ENCODE data around the gene ENTR1.

ENTR1 gene

DNA sequence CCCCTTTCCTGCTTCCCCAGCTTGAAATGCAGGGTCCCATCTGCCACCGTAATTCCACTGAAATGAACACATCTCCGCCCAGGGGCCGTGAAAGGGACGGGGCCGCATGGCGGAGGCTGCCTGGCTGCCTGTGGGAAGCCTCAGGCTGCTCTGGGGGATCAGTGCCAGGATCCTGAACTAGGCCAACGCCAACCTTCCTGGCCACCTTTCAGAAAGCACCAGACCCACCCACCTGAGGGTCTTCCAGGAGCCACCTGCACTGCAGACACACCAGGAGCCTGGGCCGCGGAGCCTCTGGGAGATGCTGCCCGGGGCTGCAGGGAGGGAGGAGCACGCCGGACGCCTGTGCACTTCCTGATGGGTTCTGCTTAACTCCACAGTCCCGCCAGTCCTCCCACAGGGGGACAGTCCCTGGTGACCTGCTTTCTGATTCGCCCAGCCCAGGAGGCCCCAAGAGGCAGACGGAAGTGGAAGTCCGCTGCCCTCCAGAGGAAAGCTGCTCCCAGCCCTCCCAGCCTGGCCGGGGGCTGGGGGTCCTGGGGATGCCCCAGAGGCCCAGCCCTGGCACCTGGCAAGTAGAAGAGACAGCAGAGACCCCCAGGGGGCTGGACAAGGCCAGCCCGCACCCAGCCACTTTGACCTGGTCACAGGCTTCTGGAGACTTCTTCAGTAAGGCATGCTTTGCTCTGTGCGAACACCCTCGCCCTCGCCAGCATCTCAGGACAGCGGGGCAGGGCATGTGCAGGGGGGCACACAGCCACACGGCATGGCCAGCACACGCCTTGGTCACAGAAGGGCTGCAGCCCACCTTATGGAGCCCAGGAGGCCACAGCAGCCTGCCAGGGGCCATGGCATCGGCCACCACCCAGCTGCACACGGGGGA is 36.9 kb downstream of the ENTR1 start, which contains the start of gene CARD9:
TSS of gene CARD9 (minus strand) at position 370 of the 883 bp plus-strand sequence. CDS start 1,591 bp downstream, outside the sequence.
- no peaks in the 10 kb centered on the region for H3K9me3 Mint-ChIP-seq
- no peaks in the 10 kb centered on the region for H3K27me3 Mint-ChIP-seq (ENCODE audit: low read depth)
- H3K36me3 Mint-ChIP-seq (ENCODE audit: low read depth), result peaks cover 2% of the 10 kb centered on the region
- peaks cover 3% of the 10 kb centered on the region for H3K4me1 Mint-ChIP-seq (ENCODE audit: low read depth)
- H3K27ac Mint-ChIP-seq, result no peak within 1 kb of the TSS
- no peak within 1 kb of the TSS for H3K4me3 Mint-ChIP-seq

DNA sequence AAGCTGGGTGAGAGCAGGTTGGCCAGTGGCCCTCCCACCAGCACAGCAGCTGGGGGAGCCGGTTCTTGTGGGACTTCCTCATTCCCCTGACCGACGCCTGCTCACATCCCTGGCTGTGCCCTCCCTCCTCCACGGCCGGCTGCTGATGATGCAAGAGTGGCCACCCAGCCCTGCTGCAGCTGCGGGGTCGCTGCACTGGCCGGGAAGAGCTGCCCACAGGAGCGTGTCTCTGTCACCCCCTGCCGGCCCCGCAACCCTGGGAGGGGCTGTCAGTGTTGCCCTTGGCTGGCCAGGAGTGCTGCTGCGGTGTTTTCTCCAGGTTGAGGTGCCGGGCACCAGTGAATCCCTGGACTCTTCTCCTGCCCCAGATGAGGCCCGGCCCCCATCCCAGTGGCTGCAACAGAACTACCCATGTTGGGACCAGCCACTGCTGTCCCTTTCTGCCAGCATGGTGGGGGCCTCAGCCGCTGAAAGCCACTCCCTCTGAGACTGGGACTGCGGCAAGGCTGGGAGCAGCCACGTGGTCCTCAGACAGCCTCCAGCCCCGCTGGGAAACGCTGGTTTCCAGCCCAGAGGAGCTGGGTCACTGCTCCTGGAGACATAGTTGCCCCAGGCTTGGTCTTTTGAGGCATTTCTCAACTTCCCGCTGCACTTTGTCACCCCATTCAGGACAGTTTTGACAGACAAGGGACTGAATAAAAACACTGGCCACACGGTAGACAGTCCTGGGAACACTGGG is 37.7 kb downstream of the ENTR1 start:
- peaks cover 2% of the 10 kb centered on the region for H3K36me3 Mint-ChIP-seq (ENCODE audit: low read depth)
- H3K4me3 Mint-ChIP-seq, result no peak overlapping the region
- no peak overlapping the region for H3K27ac Mint-ChIP-seq
- no peaks in the 10 kb centered on the region for H3K27me3 Mint-ChIP-seq (ENCODE audit: low read depth)
- no peaks in the 10 kb centered on the region for H3K9me3 Mint-ChIP-seq
- H3K4me1 Mint-ChIP-seq (ENCODE audit: low read depth), result peaks cover 3% of the 10 kb centered on the region

DNA sequence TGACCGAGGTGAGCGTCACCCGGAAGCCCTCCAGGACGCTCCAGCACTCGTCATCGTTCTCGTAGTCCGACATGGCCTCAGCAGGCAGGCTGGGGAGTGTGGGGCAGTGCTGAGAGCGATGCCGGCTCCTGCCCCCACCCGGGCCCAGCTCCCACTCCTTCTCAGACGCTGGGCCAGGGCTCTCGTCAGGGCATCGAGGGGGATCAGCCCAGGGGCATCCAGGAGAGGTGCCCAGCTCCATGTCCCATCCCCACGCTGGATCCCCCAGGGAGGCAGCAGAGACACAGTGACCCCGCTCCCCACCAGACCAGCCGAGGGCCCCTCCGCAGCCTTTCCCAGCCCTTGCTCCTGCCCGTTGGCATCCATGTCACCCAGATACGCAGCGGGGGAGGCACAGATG is 38.4 kb downstream of the ENTR1 start:
- Mint-ChIP-seq H3K27ac (no peak overlapping the region), H3K4me1 (ENCODE audit: low read depth) (peaks cover 3% of the 10 kb centered on the region), H3K27me3 (ENCODE audit: low read depth) (no peaks in the 10 kb centered on the region), H3K4me3 (no peak overlapping the region), H3K36me3 (ENCODE audit: low read depth) (peaks cover 2% of the 10 kb centered on the region), H3K9me3 (no peaks in the 10 kb centered on the region)

DNA sequence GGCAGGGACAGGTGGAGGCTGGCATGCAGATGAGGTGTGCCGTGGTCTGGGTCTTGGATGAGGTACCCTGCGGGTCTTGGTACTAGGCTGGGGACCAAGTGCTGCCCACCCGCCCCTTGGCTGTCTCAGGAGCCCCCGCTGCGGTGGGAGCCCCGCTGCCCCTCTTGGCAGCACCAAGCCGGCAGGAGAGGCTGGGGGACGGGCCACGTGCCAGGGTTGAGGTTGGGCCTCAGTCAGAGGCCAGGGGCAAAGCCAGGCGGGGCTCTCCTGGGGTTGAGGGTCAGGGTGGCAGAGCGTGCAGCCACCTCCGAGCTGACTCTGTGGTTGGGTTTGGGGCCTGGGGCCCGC is 38.9 kb downstream of the ENTR1 start:
- H3K27me3 Mint-ChIP-seq (ENCODE audit: low read depth), result no peaks in the 10 kb centered on the region
- H3K27ac Mint-ChIP-seq, result no peak overlapping the region
- no peak overlapping the region for H3K4me3 Mint-ChIP-seq
- H3K4me1 Mint-ChIP-seq (ENCODE audit: low read depth), result peaks cover 3% of the 10 kb centered on the region
- no peaks in the 10 kb centered on the region for H3K9me3 Mint-ChIP-seq
- H3K36me3 Mint-ChIP-seq (ENCODE audit: low read depth), result peaks cover 2% of the 10 kb centered on the region

DNA sequence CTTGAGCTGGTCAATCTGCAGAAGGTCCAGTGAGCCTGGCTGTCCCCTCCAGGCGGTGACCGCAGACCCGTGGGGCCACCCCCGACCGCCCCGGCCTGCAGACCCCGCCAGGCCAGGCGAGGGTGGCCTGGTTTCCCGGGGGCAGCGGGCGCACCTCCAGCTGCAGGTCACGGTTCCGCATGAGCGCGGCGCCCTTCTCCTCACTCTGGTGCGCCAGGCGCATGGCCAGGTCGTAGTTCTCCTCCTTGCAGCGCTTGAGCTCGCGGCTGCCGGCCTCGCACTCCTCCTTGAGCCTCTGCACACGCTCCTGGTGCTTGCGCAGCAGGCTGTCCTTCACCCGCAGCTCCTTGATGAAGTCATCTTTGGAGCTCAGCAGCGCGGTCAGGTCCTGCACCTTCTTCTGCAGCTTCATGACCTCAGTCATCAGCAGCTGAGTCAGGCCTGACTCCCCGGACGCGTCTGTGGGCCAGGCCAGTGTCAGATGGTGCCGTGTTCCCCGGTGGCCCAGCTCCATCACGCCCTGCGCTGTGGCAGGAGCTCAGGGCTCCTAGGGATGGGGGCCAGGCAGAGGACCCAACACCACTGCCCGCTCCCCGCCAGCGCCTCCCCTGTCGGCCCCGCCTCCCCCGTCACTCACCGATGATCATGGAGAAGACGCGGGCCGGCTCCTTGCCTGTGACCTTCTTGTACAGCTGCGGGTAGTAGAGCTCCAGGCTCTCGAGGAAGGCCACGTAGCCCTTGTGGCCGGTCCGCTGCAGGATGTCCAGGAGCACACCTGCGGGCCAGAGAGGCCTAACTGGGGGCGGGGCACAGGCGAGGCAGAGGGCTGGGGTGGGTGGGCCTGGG is 39.5 kb downstream of the ENTR1 start:
- Mint-ChIP-seq H3K4me3 (no peak overlapping the region), H3K36me3 (ENCODE audit: low read depth) (peaks cover 2% of the 10 kb centered on the region), H3K27ac (no peak overlapping the region), H3K4me1 (ENCODE audit: low read depth) (peaks cover 3% of the 10 kb centered on the region), H3K27me3 (ENCODE audit: low read depth) (no peaks in the 10 kb centered on the region), H3K9me3 (no peaks in the 10 kb centered on the region)

DNA sequence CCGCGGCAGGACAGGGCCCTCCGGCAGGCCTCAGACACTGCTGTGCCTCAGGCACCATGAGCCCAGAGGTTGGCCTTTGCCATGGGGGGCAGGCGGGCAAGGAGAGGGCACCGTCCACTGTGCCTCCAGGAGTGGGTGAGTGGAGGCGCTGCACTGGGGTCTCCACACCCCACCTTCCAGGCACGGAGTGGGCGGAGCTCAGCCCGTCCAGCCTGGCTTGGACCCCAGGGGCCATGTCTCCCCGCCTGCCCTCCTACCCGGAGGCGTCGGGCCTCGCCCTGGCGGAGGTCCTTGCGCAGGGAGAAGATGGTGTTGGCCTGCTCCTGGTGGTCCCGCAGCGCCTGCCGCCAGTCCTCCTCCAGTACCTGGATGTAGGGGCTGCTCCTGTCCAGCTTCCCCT is 40.4 kb downstream of the ENTR1 start:
- Mint-ChIP-seq H3K27me3 (ENCODE audit: low read depth) (no peaks in the 10 kb centered on the region), H3K9me3 (no peaks in the 10 kb centered on the region), H3K27ac (no peak overlapping the region), H3K4me1 (ENCODE audit: low read depth) (peaks cover 3% of the 10 kb centered on the region), H3K4me3 (no peak overlapping the region), H3K36me3 (ENCODE audit: low read depth) (peaks cover 2% of the 10 kb centered on the region)

DNA sequence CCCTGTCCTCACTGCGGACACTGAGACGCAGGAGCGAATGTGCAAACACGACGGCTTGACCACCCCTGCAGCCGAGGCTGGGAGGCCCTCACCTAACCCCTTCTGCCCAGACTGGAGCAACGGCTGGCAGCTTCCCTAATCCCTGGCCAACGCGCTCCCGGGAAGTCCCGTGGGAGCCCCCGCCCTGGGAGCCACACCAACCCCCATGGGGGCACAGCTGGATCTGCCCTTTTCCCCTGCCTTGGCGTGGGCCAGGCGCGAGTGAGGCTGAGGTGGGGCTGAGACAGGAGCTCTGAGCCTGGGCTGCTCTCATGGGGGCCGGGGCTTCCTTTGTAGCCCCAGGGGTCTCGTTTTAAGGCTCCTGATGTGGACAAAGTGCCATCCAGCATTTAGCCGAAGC is 42.2 kb downstream of the ENTR1 start:
- Mint-ChIP-seq H3K27ac (no peak overlapping the region), H3K9me3 (no peaks in the 10 kb centered on the region), H3K4me1 (ENCODE audit: low read depth) (peaks cover 3% of the 10 kb centered on the region), H3K27me3 (ENCODE audit: low read depth) (no peaks in the 10 kb centered on the region), H3K36me3 (ENCODE audit: low read depth) (no peaks in the 10 kb centered on the region), H3K4me3 (no peak overlapping the region)

DNA sequence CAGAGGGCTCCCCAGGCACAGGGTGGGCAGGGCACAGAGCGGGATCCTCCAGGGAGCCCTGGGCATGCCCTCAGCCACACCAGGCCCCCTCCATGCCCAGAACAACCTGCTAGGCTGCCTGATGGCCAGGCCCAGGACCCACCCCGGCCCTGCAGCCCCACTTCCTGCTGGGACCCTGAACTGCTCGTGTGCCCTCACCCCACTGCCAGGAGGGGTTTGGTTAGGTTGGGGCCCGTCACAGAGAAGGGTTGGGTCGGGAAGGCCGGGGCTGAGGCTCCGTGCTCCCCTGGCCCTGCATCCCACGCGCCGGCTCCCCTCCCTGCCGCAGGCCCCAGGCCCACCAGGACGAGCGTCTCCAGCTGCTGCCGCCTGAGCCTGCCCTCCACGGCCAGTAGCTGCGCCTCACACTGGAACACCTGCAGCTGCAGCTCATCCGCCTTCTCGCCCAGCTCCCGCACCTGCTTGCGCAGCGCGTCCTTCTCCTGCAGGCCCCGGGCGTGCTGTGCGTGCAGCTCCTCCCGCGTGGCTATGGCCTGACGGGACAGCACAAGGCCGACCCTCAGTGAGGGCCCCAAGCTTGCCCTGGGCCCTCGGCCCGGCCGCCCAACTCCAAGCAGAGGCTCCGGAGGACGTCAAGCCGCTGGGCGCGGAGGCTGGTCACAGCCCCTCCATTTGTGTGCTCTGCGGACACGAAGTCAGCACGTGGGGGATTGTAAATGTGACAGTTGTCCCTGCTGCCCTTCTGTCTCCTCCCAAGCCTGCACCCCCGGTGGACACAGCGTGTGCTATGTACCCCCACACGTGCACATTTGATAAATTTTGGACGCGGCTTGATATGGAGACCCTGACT is 42.9 kb downstream of the ENTR1 start:
- H3K9me3 Mint-ChIP-seq, result no peaks in the 10 kb centered on the region
- H3K4me1 Mint-ChIP-seq (ENCODE audit: low read depth), result peaks cover 5% of the 10 kb centered on the region
- H3K27ac Mint-ChIP-seq, result no peak overlapping the region
- H3K36me3 Mint-ChIP-seq (ENCODE audit: low read depth), result no peaks in the 10 kb centered on the region
- H3K27me3 Mint-ChIP-seq (ENCODE audit: low read depth), result no peaks in the 10 kb centered on the region
- no peak overlapping the region for H3K4me3 Mint-ChIP-seq

DNA sequence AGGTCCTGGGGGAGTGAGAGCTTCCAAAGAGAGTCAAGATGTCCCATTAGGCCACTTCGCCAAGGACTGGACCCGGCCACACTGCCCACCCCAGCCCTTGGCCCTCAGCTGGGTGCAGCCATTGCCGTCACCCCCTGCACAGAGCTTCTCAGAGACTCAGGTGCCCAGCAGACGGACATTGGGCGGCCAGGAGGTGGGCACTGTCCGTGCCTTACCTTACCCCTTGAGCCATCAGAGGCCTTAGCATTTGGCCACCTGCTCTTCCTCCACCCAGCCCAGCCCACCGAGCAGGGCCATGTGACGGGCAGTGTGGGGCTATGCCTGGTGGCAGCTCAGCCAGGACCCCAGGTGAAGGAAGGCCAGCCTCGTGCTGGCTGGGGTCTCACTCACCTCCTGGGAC is 43.6 kb downstream of the ENTR1 start:
- H3K36me3 Mint-ChIP-seq (ENCODE audit: low read depth), result no peaks in the 10 kb centered on the region
- H3K4me1 Mint-ChIP-seq (ENCODE audit: low read depth), result peaks cover 6% of the 10 kb centered on the region
- no peak overlapping the region for H3K27ac Mint-ChIP-seq
- no peaks in the 10 kb centered on the region for H3K27me3 Mint-ChIP-seq (ENCODE audit: low read depth)
- H3K4me3 Mint-ChIP-seq, result no peak overlapping the region
- no peaks in the 10 kb centered on the region for H3K9me3 Mint-ChIP-seq

DNA sequence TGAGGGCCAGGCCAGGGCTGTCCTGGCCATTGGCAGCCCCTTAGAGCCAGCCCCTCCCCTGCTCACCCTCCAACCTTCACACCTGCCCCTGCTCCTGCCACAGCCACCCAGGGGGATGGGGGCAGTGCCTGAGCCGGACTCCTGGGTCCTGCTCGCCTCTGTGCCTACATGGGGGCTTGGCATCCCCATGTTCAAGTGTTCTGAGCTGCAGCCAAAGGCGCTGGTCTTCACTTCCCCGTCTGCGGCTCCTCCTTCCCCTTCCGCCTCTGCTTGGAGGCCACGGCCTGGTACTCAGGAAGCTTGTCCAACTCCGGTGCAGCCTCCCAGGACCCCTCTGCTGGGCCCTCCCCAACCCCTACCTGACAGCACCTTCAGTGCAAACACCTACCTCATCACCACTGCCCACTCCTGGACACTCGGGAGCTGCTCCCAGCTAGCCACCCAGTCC is 44.6 kb downstream of the ENTR1 start:
- no peaks in the 10 kb centered on the region for H3K27me3 Mint-ChIP-seq (ENCODE audit: low read depth)
- H3K36me3 Mint-ChIP-seq (ENCODE audit: low read depth), result no peaks in the 10 kb centered on the region
- H3K4me3 Mint-ChIP-seq, result no peak overlapping the region

DNA sequence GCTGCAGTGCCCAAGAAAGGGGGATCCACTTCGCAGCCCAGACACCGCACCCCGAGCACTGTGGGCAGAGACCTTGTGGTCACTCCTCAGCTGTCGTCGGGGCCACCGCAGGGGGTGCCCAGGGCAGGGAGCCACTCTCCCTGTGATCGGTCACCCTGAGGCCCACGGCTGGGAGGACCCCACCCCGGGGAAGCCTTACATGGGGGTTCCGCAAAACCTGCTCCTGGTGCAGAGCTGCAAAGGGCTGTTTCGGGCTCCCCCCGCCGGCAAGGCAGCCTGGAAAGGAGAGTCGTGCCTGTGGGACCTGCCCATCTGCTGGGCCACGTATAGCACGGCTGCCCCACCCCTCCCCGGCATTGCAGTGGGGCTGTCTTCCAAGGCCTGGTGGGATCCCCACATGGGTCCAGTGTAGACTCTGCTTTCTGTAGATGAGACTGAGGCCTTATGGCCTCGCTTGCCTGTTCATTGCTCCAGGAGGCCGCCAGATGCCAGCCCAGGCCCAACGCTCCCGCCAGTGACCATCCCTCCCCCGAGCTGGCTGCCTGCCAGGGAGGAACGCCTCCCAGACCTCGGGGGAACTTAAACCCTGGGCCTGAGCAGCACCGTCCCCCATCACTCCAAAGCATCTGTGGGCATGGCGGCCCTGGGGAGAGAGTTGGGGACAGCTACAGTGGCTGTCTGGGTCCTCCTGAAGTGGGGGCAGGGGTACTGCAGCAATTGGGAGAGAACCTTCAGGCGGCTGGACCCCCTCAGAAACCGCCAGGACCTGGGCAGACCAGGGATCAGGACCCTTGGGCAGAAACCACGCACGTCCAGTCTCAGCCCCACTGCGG is 45.3 kb downstream of the ENTR1 start:
- no peaks in the 10 kb centered on the region for H3K36me3 Mint-ChIP-seq (ENCODE audit: low read depth)
- H3K9me3 Mint-ChIP-seq, result no peaks in the 10 kb centered on the region
- peaks cover 6% of the 10 kb centered on the region for H3K4me1 Mint-ChIP-seq (ENCODE audit: low read depth)
- H3K4me3 Mint-ChIP-seq, result peak overlapping the region; percentile 10
- no peaks in the 10 kb centered on the region for H3K27me3 Mint-ChIP-seq (ENCODE audit: low read depth)
- no peak overlapping the region for H3K27ac Mint-ChIP-seq

More for the DNA sequence above, 44.6 kb downstream of the ENTR1 start:
- Mint-ChIP-seq H3K9me3 (no peaks in the 10 kb centered on the region), H3K4me1 (ENCODE audit: low read depth) (peaks cover 6% of the 10 kb centered on the region), H3K27ac (no peak overlapping the region)

DNA sequence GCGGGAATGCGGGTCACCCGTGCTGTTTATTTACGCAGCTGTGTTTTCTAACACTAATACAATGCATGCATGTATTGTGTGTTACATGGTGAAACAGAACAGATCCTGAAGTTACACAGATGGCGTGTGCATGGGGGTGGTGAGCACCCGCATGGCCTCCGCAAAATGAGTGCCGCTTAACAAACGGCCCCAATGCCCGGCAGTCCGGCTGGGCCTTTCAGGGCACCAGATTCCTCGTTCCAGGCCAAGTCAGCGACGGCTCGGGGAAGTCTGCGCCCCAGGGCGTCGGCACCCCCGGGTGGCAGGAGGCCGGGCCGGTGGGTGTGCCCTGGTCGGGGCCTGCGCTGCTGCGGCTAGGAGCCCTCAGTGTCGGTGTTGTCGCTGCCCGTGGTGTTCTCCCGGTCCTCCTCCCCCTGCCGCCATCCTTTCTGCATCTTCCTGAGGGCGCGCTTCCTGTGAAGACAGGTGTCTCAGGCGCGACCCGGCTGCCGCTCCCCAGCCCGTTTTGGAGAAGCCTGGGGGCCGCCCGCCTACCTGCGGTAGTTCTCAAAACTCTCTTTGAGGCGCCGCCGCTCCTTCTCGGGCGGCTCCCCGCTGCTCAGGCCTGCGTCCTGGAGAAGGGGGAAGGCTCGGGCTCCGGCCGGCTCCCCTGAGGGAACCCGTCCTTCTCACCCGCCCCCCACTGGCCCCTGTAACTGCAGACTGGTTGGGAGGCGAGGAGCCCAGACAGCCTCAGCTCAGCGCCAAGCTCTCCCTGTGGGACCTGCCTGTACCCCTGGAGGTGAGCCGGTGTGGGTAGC is 46.3 kb downstream of the ENTR1 start:
- H3K36me3 Mint-ChIP-seq (ENCODE audit: low read depth), result no peaks in the 10 kb centered on the region
- no peaks in the 10 kb centered on the region for H3K27me3 Mint-ChIP-seq (ENCODE audit: low read depth)
- H3K9me3 Mint-ChIP-seq, result no peaks in the 10 kb centered on the region
- H3K4me3 Mint-ChIP-seq, result peak overlapping the region; percentile 28
- H3K27ac Mint-ChIP-seq, result no peak overlapping the region
- peaks cover 6% of the 10 kb centered on the region for H3K4me1 Mint-ChIP-seq (ENCODE audit: low read depth)

Data from T-helper 1 cell treated with Interleukin-12 subunit alpha and Interleukin-12 subunit beta and Interleukin-4 antibody, amounts not matched to agents 30 μg/mL and 1 μg/mL, for 36 hours (primary cell).